ENCODE data around the gene CDYL2. TPM values are rescaled to one million over a fixed set of nuclear protein-coding genes. Genes with fewer than 3 reads are reported as not detected.

Gene CDYL2
- total RNA-seq, 1 donor from 2014 or later = 10.0 TPM

DNA sequence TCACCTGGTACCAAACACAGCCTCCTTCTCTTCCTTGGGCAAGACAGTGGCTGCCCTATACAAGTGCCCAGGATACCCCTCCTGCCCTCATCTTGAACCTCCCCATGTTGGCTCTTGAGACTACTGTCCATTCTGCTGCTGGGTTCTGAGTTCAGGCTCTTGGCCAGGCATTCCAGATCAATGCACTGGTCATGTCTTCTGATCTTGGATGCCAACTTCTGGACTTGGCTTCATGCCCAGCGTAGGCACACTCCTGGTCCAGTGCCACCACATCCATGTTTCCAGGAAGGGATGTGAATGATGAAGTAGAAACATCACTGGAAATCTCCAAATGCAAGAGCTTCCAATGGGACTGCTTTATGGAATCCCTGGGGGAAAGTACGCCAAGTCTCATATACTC, 212.1 kb downstream of the CDYL2 start:
- DNase-seq = no peak

DNA sequence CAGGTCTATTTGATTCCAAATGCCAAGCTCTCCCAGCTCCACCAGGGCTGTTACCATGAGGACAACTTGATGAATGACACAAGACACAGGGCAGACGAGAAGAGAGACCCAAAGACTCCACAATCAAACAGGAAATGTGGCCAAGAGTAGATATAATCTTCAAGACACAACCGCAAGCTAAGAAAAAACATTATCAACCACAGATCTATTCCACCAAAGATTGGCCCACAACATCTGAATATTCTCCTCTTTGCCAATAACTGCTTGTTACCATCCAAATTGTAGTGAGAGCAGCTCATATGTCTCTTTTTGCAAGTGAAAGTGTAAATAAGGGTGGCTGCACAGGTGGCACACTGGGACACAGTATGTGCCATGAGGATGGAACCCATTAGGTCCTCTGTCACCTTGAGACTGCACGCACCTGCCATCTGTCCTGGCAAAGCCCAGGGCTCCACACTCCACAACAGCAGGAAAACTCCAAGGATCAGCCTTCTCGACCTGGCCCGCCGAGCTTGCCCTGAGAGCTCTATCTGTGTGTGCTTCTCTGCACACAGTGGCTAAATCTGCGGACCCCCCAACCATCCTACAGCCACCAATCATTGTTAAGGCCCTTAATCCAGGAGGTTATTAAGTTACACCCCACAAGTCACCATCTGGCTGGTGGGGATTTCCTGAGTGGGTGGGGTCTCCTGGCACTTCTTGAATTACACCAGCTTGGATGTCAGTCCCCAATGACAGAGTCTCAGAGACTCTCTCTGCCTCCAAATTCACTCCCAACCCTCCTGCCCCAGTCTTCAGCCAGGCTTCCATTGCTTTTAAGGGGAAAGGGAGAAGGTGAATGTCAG, 213.1 kb downstream of the CDYL2 start:
- DNase-seq = no peak

DNA sequence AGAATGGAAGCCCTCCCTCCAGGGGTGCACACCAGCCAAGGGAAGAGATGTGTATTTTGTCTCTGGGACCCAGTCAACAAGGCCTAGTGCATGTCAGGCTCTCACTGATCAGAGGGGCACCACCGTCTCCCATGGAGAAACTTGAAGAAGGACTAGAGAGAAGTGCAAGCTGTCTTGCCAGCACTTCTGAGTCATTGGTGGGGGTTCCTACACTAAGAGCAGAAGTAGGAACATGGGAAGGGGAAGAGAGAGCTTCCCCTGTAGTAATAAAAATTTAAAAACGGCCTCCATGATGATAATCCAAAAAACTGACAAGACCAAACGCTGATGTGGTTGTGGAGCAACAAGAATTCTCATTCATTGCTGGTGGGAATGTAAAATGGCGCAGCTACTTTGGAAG, 217.3 kb downstream of the CDYL2 start:
- no peak for DNase-seq

DNA sequence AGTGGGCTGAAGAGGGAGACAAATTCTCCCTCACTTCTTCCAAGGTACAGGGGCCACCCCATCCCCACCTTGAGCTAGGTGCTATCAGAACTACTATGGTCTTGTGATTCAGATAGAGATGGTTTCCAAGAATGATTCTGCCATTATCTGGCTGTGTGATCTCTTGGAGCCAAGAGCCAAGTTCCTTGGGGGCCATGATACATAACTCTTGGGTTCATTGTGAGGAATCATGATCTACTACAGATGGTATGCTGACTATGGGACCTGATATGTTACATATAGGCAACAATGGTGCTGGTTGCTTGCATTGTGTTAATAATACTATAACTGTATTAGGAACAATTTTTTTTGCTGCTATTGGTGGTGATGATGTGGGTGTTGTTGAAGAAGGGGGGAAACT, 217.9 kb downstream of the CDYL2 start:
- no peak for DNase-seq

DNA sequence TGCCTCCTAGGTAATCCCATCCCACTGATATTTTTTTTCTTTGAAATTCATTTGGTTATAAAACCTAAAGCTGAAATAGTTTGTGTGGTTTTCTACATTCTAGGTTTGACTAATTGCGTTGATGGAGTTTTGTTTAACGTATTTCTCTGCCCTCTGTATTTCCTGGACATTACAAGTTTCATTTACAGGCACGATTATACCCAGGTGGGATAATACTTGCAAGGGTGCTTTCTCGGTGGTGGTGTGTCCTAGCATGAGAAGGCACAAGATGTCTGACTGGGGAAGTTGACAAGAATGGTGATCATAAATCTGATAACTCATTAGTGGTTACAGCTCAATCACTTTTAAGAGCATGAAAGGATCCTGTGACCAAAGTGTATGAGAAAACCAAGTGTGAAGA, 218.6 kb downstream of the CDYL2 start:
- DNase-seq = no peak

DNA sequence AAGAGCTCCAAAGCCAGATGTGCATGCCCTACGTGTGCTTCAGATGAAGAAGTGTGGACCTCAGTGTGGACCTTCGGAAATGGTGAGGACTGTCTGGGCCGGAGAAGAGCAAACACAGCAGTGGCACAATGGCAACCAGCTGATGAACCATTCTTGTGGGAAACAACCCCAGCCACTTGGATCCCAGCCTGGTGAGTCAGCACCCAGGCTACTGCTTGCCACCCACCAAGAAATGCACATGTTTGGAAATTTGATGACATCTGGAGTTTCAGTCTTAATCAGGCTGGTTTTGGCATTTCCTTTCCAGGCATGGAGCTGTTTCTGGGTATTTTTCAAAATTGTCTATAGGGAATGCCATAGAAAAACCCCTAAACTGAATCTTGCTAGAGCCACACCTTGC, 220.9 kb downstream of the CDYL2 start:
- DNase-seq = no peak

DNA sequence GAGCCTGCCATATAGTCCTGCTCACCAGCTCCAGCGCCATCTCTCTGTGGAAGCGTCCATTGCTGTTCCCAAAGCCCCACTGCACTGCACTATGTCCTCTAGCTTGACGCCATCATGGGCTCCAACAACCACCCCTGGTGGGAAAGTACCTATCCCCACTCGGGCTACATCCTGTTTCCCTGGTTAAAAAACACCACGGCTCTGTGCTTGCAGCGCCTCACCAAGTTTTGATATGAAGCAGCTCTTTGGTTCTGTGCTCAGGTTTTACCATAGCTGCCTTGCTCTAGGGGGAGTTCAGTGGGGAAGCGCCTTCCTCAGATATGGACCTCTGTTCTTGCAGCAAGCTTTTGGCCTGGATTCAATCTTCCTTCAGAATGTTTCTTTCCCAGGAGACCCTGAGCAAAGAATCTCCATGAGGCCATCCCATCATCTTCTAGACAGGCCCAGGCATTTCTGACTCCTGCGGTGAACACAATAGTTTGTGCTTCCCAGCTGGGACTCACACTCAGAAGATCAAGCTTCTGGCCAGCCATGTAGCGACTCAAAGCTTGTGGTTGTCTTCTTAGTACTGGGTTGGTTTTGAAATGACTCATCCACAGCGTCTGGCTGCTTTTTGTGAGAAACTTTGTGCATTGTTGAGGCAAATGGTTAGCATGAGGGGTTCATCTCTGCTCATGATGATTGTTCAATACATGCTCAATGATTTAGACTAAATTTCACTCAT, 224.1 kb downstream of the CDYL2 start:
- DNase-seq = no peak

DNA sequence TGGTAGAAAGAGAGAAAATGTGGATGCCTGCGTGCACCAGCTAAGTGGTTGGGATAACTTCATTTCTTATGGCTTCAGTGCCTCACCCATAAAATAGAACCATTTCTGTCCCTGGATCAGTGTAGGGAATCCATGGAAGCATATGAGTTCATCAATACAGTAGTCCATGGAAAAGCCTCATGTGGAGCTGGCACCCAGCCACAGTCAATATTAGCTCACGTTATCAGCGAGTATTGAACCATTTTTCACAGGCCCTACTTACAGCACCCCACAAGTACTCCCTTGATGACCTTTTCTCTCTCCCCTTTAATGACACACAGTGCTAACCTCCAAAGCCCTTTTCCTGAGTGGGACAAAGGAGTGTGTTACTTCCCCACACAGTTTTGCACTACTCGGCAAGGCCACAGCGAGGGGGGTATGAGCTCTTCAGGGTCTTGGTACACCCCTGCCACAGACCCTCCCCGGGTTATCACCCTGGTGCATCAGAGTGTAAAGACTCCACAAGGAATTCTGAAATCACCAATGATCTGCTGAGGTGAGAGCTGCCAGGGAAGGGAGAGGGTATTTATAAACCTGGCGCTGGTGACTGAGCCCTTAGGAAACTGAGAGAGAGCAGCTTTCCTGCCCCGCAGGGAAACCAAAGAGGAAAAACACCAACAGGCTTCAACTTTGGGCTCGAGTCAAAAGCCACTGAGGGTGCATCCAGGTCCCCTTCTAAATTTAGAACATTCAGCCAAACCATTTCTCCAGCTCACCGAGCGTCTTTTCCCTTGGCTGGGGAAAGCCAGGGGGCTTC, 226.7 kb downstream of the CDYL2 start:
- no peak for DNase-seq

DNA sequence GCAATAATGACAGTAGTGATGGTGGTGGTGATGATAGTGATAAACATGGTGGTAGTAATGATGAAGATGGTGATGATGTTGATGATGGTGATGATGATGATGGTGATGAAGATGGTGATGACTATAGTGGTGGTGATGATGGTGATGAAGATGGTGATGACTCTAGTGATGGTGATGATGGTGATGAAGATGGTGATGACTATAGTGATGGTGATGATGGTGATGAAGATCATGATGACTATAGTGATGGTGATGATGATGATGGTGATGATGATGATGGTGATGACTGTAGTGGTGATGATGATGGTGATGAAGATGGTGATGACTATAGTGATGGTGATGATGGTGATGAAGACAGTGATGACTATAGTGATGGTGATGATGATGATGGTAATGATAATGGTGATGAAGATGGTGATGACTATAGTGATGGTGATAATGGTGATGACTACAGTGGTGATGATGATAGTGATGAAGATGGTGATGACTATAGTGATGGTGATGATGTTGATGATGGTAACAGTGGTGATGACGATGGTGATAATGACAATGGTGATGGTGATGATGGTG, 228.0 kb downstream of the CDYL2 start:
- no peak for DNase-seq

DNA sequence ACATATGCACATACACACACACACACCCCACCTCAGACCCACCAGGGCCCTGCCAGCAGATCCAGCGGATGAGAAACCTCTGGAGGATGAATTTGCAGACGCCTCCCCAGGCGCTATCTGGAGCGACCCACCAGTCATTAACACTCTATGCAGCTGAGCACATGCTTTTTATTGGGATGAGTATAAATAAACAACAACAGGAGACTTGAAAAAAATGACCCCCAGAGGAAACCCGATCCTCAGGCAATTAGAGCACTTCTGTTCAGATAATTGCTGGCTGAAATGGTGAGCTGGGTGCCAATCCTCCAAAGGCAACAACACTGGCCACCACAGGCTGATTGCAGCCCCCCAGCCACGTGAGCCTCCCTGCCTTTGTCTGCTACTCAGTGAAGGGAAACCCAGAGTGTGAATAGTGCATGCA, 230.7 kb downstream of the CDYL2 start:
- no peak for DNase-seq

DNA sequence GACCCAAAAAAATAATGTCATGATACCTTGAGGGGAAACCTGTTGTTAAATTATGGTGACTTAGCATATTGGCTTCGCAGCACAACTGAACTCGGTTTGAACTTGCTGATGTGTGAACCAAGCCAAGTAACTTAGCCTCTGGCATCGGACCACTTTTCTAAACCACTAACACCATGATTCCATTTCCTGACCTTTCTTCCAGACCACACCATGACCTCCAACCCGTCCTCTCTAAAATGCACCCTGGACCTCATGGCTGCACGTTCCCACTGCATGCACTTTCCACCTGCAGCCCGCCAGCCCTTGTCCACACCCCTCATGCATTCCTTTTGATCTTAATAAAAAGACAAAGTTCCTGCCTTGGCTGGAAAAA, 234.3 kb downstream of the CDYL2 start:
- no peak for DNase-seq

DNA sequence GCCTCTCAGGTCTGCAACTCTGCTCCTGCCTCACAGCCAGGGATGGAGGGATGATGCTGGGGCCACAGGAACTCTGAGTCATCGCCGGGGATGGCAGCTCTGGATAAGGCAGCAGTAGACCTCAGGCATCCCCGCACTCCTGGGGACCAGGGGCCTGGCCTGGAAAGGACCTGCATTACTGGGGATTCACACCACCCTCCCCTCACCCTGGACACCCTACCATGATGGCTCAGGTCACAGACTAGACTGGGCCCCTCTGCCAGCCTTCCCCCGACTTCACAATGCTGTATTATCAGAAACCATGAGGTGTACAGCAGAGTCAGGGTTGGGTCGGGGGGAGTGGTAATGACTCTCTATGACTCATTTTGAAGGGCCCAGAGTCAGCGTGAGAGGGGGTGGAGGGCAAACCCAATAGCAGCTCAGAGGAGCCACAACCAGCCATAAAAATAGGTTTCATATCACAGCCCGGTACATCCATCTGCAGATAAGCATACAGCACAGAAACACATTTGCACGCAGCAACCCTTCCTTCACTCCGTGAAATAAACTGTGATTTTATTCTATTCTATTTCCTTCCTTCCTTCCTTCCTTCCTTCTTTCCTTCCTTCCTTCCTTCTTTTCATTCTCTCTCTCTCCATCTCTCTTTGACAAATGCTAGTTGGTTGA, 234.8 kb downstream of the CDYL2 start:
- DNase-seq = no peak

DNA sequence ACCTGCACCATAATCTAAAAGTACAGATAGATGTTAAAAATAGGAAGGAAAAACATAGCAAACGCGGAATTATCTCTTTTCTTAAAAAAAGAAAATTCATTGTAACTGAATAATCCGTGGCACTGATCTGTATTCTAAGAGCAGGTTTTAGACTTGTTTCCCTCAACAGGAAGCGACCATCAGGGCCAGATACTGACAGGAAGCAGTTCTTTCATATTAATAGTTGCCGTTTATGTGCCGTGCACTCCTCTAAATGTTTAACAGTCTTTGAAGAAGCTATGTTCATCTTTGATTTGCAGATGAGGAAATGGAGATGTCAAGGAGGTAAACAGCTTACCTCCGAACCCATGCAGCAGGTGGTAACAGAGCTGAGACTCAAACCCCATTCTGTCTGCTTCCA, 240.0 kb downstream of the CDYL2 start:
- no peak for DNase-seq

DNA sequence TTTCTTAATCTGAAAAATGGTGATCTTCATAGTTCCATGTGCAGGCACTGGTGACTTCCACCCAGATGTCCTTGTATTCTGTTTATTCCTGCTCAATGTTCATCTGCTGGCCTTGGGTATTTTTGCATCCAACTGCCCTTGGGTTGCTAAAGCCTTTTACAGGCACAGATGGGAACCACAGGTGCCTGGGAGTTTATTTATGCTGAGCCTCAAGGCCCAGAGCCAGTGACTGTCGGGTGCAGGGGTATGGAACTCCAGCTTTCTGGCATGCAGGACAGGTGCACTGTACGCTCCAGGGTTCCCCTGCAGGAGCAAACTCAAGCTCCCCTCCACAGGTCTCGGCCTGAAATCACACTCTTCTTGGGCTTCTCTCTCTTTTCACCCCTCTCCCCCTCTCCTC, 241.3 kb downstream of the CDYL2 start:
- DNase-seq = no peak

DNA sequence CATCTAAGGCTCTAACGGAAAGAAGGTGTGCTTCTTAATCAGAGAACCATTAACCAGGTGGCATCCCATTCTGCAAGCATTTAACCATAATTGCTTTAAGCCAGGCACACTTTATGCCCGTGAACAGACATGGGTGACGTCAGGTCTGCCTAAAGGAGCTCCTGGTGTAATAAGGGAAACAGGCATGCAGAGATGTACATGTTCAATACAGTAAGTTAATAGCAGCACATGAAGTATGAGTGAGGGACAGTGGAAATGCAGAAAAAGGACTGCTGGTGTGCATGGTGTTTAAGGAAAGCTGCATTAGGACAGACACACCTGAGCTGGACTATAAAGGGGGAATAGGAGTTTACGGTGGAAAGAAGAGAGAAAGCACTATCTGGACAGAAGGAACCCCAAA, 245.0 kb downstream of the CDYL2 start:
- DNase-seq = no peak

DNA sequence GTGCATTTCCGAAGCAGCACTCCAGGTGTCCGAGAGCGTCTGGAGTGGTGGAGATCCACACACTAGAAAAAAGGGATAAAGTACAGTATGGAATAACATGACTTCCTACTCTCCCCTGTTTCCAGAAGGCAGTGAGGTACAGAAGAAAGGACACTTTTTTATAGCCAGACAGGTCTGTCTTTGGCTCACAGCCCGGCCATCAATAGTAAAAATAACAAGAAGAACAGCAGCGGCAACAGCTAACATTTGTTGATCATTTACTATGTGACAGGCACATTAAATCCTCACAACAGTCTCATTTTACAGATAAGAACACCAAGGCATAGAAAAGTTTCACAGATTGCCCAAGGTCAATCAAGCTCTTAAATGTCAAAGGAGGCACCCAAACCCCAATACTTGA, 247.4 kb downstream of the CDYL2 start:
- no peak for DNase-seq

DNA sequence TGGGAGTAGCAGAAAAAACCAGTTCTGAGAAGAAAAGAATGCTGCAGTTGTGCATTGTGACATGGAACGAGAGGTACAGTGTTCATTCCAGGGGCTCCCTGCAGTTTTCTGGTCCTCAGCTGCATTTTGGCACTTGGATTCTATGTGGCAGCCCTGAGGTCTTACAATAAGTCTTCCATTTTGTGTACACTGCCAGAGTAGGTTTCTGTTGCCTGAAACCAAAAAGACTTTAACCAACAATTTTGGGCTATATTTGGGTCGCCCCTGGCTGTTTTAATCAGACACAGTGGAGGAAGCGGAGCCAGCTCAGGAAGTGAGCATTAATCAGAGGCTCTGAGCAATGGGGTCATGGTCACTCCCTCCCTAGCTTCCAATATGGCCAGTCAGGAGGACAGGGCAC, 247.9 kb downstream of the CDYL2 start:
- DNase-seq = no peak

DNA sequence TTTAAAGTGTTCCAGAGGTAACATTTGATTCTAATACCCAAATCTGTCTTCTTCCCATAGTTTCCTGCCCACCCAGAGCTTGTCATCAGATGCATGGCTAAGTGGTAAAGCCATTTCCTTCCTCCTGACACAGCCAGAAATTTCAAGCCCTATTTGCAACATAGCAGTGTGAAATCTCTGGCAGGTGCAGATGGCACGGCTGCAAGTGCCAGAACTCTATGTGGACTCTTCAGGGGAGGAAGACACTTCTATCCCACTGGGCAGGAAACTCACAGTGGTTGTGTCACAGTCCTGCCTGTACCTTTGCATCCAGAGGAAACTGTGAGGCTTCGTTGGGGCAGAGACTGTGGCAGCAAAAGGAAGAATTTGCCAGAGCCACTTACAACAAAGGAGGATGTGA, 250.4 kb downstream of the CDYL2 start:
- DNase-seq = no peak

DNA sequence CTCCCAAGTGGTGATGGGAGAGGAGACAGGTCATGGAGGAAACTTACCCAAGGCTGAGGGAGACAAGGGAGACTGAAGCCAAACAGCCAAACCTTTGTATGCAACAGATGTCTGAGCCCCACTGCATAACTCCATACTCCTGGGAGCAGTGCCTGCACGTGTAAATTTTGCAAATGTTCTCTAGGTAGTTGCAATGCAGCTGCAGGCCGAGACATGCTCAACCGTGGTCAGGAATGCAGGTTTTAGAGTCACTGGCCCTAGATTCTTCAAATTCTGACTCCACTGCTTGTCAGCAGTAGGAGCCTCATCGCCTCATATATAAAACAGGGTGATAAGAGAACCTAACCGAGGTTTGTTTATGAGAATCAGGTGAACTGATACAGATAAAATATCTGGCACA, 252.1 kb downstream of the CDYL2 start:
- no peak for DNase-seq

All from occipital lobe (tissue), 2 donors.